Muscle of arm (tissue), 12 donors: ENCODE measurements around the gene TCTN2. TPM values are rescaled to one million over a fixed set of nuclear protein-coding genes. Genes with fewer than 3 reads are reported as not detected.

Experiments used
- DNase-seq: peaks from one replicate; pipeline ENCODE4 v3.0.0-alpha.2; 2013
- polyA plus RNA-seq, 12 donors: library from polyadenylated mRNA; unstranded; fragments of 120-200 nt; gene quantifications; one replicate each; pipeline ENCODE4 v1.2.1, GENCODE V29; 2013; ENCODE audit not compliant: insufficient read length in 12 of 12

Gene TCTN2
- polyA plus RNA-seq, 12 donors, result 6.1 to 15.2 (median 8.2) TPM; not detected in 1

GRCh38 chr12:123741937-123742572, 71.1 kb downstream of the TCTN2 start:
- no peak for DNase-seq

GRCh38 chr12:123743002-123743401, 72.1 kb downstream of the TCTN2 start:
- DNase-seq, result no peak

- no peak for DNase-seq
These were observed 73.9 kb downstream of the TCTN2 start for GRCh38 chr12:123744836-123745235.

- DNase-seq, result no peak
These were observed 76.4 kb downstream of the TCTN2 start for GRCh38 chr12:123747309-123747708.

- no peak for DNase-seq
These were observed 77.2 kb downstream of the TCTN2 start for GRCh38 chr12:123748161-123748560.

- DNase-seq, result no peak
These were observed 77.7 kb downstream of the TCTN2 start for GRCh38 chr12:123748661-123749060.

GRCh38 chr12:123749355-123749754, 78.4 kb downstream of the TCTN2 start:
- DNase-seq, result no peak

GRCh38 chr12:123750159-123750656, 79.3 kb downstream of the TCTN2 start:
- no peak for DNase-seq

GRCh38 chr12:123752046-123752445, 81.1 kb downstream of the TCTN2 start:
- no peak for DNase-seq

GRCh38 chr12:123754041-123754772, 83.3 kb downstream of the TCTN2 start:
- no peak for DNase-seq

- DNase-seq, result no peak
These were observed 86.6 kb downstream of the TCTN2 start for GRCh38 chr12:123757561-123757960.

Other genes with a start within 250 kb of the TCTN2 start
- 1 to 10 TPM in 11 of 12 donors, not detected in 1; 1.1 to 3.2 (median 1.5) TPM for gene RILPL2, start 234.4 kb upstream of the TCTN2 start, polyA plus RNA-seq
- gene SNRNP35, start 213.0 kb upstream of the TCTN2 start, polyA plus RNA-seq, result 10 to 100 TPM in 11 of 12 donors, not detected in 1; 23.8 to 43.5 (median 29.8) TPM
- gene RILPL1, start 137.4 kb upstream of the TCTN2 start, polyA plus RNA-seq, result 100 to 1,000 TPM in 1 of 12 donors, 10 to 100 TPM in 11; 18.6 to 109 (median 28.3) TPM
- gene TMED2, start 86.6 kb upstream of the TCTN2 start, polyA plus RNA-seq, result 100 to 1,000 TPM in 11 of 12 donors, not detected in 1; 149 to 217 (median 175) TPM
- 10 to 100 TPM in 11 of 12 donors, not detected in 1; 13.6 to 29.3 (median 18.7) TPM for gene DDX55, start 69.0 kb upstream of the TCTN2 start, polyA plus RNA-seq
- gene EIF2B1, start 37.4 kb upstream of the TCTN2 start, polyA plus RNA-seq, result 10 to 100 TPM in 11 of 12 donors, not detected in 1; 37.6 to 58.3 (median 48.6) TPM
- gene GTF2H3, start 37.3 kb upstream of the TCTN2 start, polyA plus RNA-seq, result 100 to 1,000 TPM in 1 of 12 donors, 10 to 100 TPM in 11; 24.9 to 131 (median 31.2) TPM
- 10 to 100 TPM in 9 of 12 donors, 1 to 10 TPM in 2, not detected in 1; 8.4 to 27.3 (median 16.3) TPM for gene ATP6V0A2, start 41.2 kb downstream of the TCTN2 start, polyA plus RNA-seq
- gene DNAH10, start 91.2 kb downstream of the TCTN2 start, polyA plus RNA-seq, result 1 to 10 TPM in 8 of 12 donors, under 1 TPM in 2, not detected in 2; 0.72 to 8.8 (median 1.8) TPM